Right forelimb (tissue), 1 donor: ENCODE measurements around the gene PRIM2.
"Not testable (repeated sequence)": the region's sequence is repeated elsewhere in the genome, so short reads cannot be mapped to it uniquely, and the experiment has no call there.

Source experiments
- DNase-seq: peaks from one replicate; pipeline ENCODE4 v3.0.0-alpha.2; 2018

The PRIM2 gene

GRCh38 chr6:57368965-57369731 is 51.7 kb downstream of the PRIM2 start:
- DNase-seq, result not testable (repeated sequence)

GRCh38 chr6:57371779-57372178 is 54.3 kb downstream of the PRIM2 start:
- DNase-seq, result not testable (repeated sequence)

- not testable (repeated sequence) for DNase-seq
Observed at GRCh38 chr6:57374764-57375163, 57.3 kb downstream of the PRIM2 start.

- not testable (repeated sequence) for DNase-seq
Observed at GRCh38 chr6:57376083-57376482, 58.7 kb downstream of the PRIM2 start.

- not testable (repeated sequence) for DNase-seq
Observed at GRCh38 chr6:57389038-57389592, 71.7 kb downstream of the PRIM2 start.

- DNase-seq, result not testable (repeated sequence)
Observed at GRCh38 chr6:57390818-57391217, 73.4 kb downstream of the PRIM2 start.

GRCh38 chr6:57392047-57392446 is 74.6 kb downstream of the PRIM2 start:
- not testable (repeated sequence) for DNase-seq

- DNase-seq, result not testable (repeated sequence)
Observed at GRCh38 chr6:57419341-57419740, 101.9 kb downstream of the PRIM2 start.

- no peak for DNase-seq
Observed at GRCh38 chr6:57421503-57421902, 104.1 kb downstream of the PRIM2 start.

GRCh38 chr6:57423468-57423867 is 106.0 kb downstream of the PRIM2 start:
- DNase-seq, result no peak

GRCh38 chr6:57431742-57432141 is 114.3 kb downstream of the PRIM2 start:
- DNase-seq, result not testable (repeated sequence)

- no peak for DNase-seq
Observed at GRCh38 chr6:57432157-57432556, 114.7 kb downstream of the PRIM2 start.

- DNase-seq, result no peak
Observed at GRCh38 chr6:57432919-57433684, 115.7 kb downstream of the PRIM2 start.

- DNase-seq, result not testable (repeated sequence)
Observed at GRCh38 chr6:57433790-57434189, 116.4 kb downstream of the PRIM2 start.

- DNase-seq, result no peak
Observed at GRCh38 chr6:57434944-57435343, 117.5 kb downstream of the PRIM2 start.

GRCh38 chr6:57435475-57436160 is 118.2 kb downstream of the PRIM2 start:
- DNase-seq, result no peak

- not testable (repeated sequence) for DNase-seq
Observed at GRCh38 chr6:57440735-57441134, 123.3 kb downstream of the PRIM2 start.

GRCh38 chr6:57442133-57442532 is 124.7 kb downstream of the PRIM2 start:
- DNase-seq, result not testable (repeated sequence)

GRCh38 chr6:57443181-57443580 is 125.8 kb downstream of the PRIM2 start:
- not testable (repeated sequence) for DNase-seq

- DNase-seq, result not testable (repeated sequence)
Observed at GRCh38 chr6:57444787-57445186, 127.4 kb downstream of the PRIM2 start.

- not testable (repeated sequence) for DNase-seq
Observed at GRCh38 chr6:57445379-57445778, 127.9 kb downstream of the PRIM2 start.

- not testable (repeated sequence) for DNase-seq
Observed at GRCh38 chr6:57445790-57446468, 128.5 kb downstream of the PRIM2 start.
